Measurements from ENCODE around the gene TMEM25.
"Not testable (repeated sequence)": the region's sequence is repeated elsewhere in the genome, so short reads cannot be mapped to it uniquely, and the experiment has no call there.

- not testable (repeated sequence) for TF ChIP-seq EZH2 (IDR thresholded peaks at IDR 0.05; ENCODE audit: borderline replicate concordance, low read length); CTCF (IDR thresholded peaks at IDR 0.05; ENCODE audit: low read length)
Measured at GRCh38 chr11:118577995-118578394, 47.0 kb downstream of the TMEM25 start.
